HCT116 (cell line): ENCODE data around the gene ATP8A2. TPM values are rescaled to one million over a fixed set of nuclear protein-coding genes. Genes with fewer than 3 reads are reported as not detected.

ENCODE experiments used
- ATAC-seq: fragments of 200-7000 bp; cut with Tn5 transposase; 2 replicates; pipeline ENCODE4 v1.9.1; 2020; ENCODE audit warnings: mild to moderate bottlenecking, moderate library complexity
- BruUV-seq: library from RNA; stranded (reverse); fragments of 400-500 nt; replicated peaks from 2 replicates; lab custom pipeline; 2021; lab: Mats Ljungman, UMichigan
- CTCF ChIA-PET: fragments of 300-600 bp; sonication (Branson Sonifier 250); formaldehyde crosslinking; loops from one replicate; lab custom pipeline; 2021; ENCODE audit warnings: antibody characterized with exemption; lab: Charles Lee
- POLR2A ChIA-PET: fragments of 300-600, 350-600 bp; sonication (Branson Sonifier 250); formaldehyde crosslinking; loops from one replicate; lab custom pipeline; 2021; ENCODE audit warnings: antibody characterized with exemption; lab: Charles Lee
- RAD21 ChIA-PET, 2 experiments: fragments of 300-600 bp; sonication (Branson Sonifier 250); formaldehyde crosslinking; loops; one replicate each; lab custom pipeline; 2023; ENCODE audit warnings: low total read pairs in 2 of 2; ENCODE audit not compliant: uncharacterized antibody in 2 of 2, unreplicated experiment in 2 of 2, low non-redundant PET in 1 of 2; lab: Charles Lee
- DNase-seq: peaks from one replicate; pipeline ENCODE4 v3.0.0-alpha.2; 2010; ENCODE audit warnings: low read depth, low spot score
- H2AFZ ChIP-seq: fragments of 200-600 bp; shearing (Covaris generic), sonication (generic); 2 replicates; pipeline ENCODE4 v1.6.1; 2017; ENCODE audit warnings: low read depth, mixed run types, mixed read lengths, antibody characterized with exemption, low read length; ENCODE audit not compliant: poor library complexity, severe bottlenecking
- H3K27ac ChIP-seq: 2 replicates; pipeline ENCODE4 v1.5.1; 2012; ENCODE audit warnings: low read depth, low read length
- H3K27me3 ChIP-seq: fragments of 200-600 bp; sonication (generic); 2 replicates; pipeline ENCODE4 v1.6.1; 2016; ENCODE audit warnings: mixed run types, low read length, mixed read lengths; ENCODE audit not compliant: insufficient read depth
- H3K36me3 ChIP-seq, 2 experiments: fragments of 200-500 bp in 1 of 2; fragments of 200-600 bp in 1 of 2; sonication (Bioruptor generic) in 1 of 2; sonication (generic) in 1 of 2; 2 replicates each; pipeline versions ENCODE4 v1.5.1 to v1.6.1; 2014 to 2016; ENCODE audit warnings: low read length in 2 of 2, inconsistent platforms in 1 of 2, mixed read lengths in 1 of 2, mixed run types in 1 of 2; ENCODE audit not compliant: insufficient read depth in 2 of 2, control insufficient read depth in 1 of 2
- H3K4me1 ChIP-seq, 2 experiments: fragments of 200-600 bp in 1 of 2; sonication (generic) in 1 of 2; 2 replicates each; pipeline versions ENCODE4 v1.5.1 to v1.6.1; 2012 to 2017; ENCODE audit warnings: low read length in 2 of 2, inconsistent platforms in 1 of 2, mild to moderate bottlenecking in 1 of 2, mixed read lengths in 1 of 2, mixed run types in 1 of 2, moderate library complexity in 1 of 2; ENCODE audit not compliant: insufficient read depth in 2 of 2, control insufficient read depth in 1 of 2
- H3K4me2 ChIP-seq: fragments of 200-600 bp; sonication (generic); 2 replicates; pipeline ENCODE4 v1.6.1; 2017; ENCODE audit warnings: mixed run types, low read length, mixed read lengths
- H3K4me3 ChIP-seq, 2 experiments: fragments of 200-600 bp in 1 of 2; sonication (generic) in 1 of 2; replicated peaks in 1 of 2; 2 replicates each; pipeline ENCODE4 v1.5.1; 2011 to 2016; ENCODE audit warnings: low read length in 2 of 2, control low read depth in 1 of 2, low read depth in 1 of 2, mild to moderate bottlenecking in 1 of 2, mixed read lengths in 1 of 2, mixed run types in 1 of 2
- H3K79me2 ChIP-seq: fragments of 200-600 bp; sonication (generic); 2 replicates; pipeline ENCODE4 v1.6.1; 2017; ENCODE audit warnings: mild to moderate bottlenecking, mixed run types, low read length, moderate library complexity, mixed read lengths; ENCODE audit not compliant: insufficient read depth
- H3K9ac ChIP-seq: fragments of 200-600 bp; sonication (generic); 2 replicates; pipeline ENCODE4 v1.6.1; 2016; ENCODE audit warnings: low read length, mixed read lengths
- H3K9me2 ChIP-seq: fragments of 200-600 bp; sonication (generic), shearing (Covaris generic); 2 replicates; pipeline ENCODE4 v1.6.1; 2017; ENCODE audit warnings: mixed run types, mild to moderate bottlenecking, moderate library complexity; ENCODE audit not compliant: insufficient read depth
- H3K9me3 ChIP-seq, 2 experiments: fragments of 200-500 bp in 1 of 2; fragments of 200-600 bp in 1 of 2; sonication (Bioruptor generic) in 1 of 2; sonication (generic) in 1 of 2; 2 replicates each; pipeline ENCODE4 v1.6.1; 2014 to 2017; ENCODE audit warnings: low read length in 2 of 2, mixed read lengths in 2 of 2, inconsistent platforms in 1 of 2, low read depth in 1 of 2, mild to moderate bottlenecking in 1 of 2, mixed run types in 1 of 2, moderate library complexity in 1 of 2; ENCODE audit not compliant: control insufficient read depth in 1 of 2, insufficient read depth in 1 of 2
- H4K20me1 ChIP-seq: fragments of 200-600 bp; sonication (generic), shearing (Covaris generic); 2 replicates; pipeline ENCODE4 v1.6.1; 2017; ENCODE audit warnings: mixed run types, mild to moderate bottlenecking, moderate library complexity; ENCODE audit not compliant: insufficient read depth
- CBX3 ChIP-seq: IDR thresholded peaks from 2 replicates; pipeline ENCODE4 v1.6.1; 2012; ENCODE audit warnings: low read depth
- ELF1 ChIP-seq: IDR thresholded peaks from 2 replicates; pipeline ENCODE4 v1.6.1; 2012; ENCODE audit warnings: low read depth, borderline replicate concordance
- EZH2phosphoT487 ChIP-seq: fragments of 200-600 bp; IDR thresholded peaks from 2 replicates; pipeline ENCODE4 v1.6.1; 2018; ENCODE audit warnings: antibody characterized with exemption, borderline replicate concordance
- JUND ChIP-seq: IDR thresholded peaks from 2 replicates; pipeline ENCODE4 v1.6.1; 2012
- MAX ChIP-seq: IDR thresholded peaks from 2 replicates; pipeline ENCODE4 v1.6.1; 2012
- POLR2AphosphoS5 ChIP-seq: IDR thresholded peaks from 2 replicates; pipeline ENCODE4 v1.6.1; 2011; ENCODE audit warnings: mild to moderate bottlenecking, low read depth, low read length, moderate library complexity
- REST ChIP-seq: IDR thresholded peaks from 2 replicates; pipeline ENCODE4 v1.6.1; 2012; ENCODE audit warnings: low read depth
- TCF7L2 ChIP-seq: IDR thresholded peaks from 2 replicates; pipeline ENCODE4 v1.7.0; 2011; ENCODE audit warnings: borderline replicate concordance, inconsistent platforms; ENCODE audit not compliant: insufficient read depth, insufficient read length; ENCODE audit errors: extremely low read depth
- intact Hi-C: fragments of 100-400 bp; cut with micrococcal nuclease; formaldehyde crosslinking; loops from 2 replicates; pipeline ENCODE4 v1.10.0; 2022
- total RNA-seq: library from RNA; stranded (reverse); gene quantifications from one replicate; pipeline ENCODE4 v1.2.1, GENCODE V29; 2021; ENCODE audit not compliant: unreplicated experiment

ATP8A2 gene
- total RNA-seq, 1 experiment from 2014 or later: not detected

GRCh38 chr13:25840261-25840660 is 468.5 kb downstream of the ATP8A2 start:
- ChIA-PET POLR2A (no interaction called here), RAD21 (no interaction called here), CTCF (no interaction called here)
- TF ChIP-seq EZH2phosphoT487: no peak
- TF ChIP-seq TCF7L2: no peak
- no peak for TF ChIP-seq REST
- no peak for TF ChIP-seq POLR2AphosphoS5
- no peak for TF ChIP-seq MAX
- Histone ChIP-seq H2AFZ (no peak overlapping the region), H3K9me3 (no peaks in the 10 kb centered on the region), H3K27me3 (peaks cover 25% of the 10 kb centered on the region), H3K4me2 (no peak overlapping the region), H3K9me2 (no peaks in the 10 kb centered on the region), H3K9ac (no peak overlapping the region), H3K4me1 (no peaks in the 10 kb centered on the region), H3K36me3 (no peaks in the 10 kb centered on the region), H3K79me2 (no peaks in the 10 kb centered on the region), H3K27ac (no peak overlapping the region), H4K20me1 (no peaks in the 10 kb centered on the region), H3K4me3 (no peak overlapping the region)
- DNase-seq (no peak), ATAC-seq (no peak)
- intact Hi-C loops: no loop called here
- no TSS peak for BruUV-seq

DNA sequence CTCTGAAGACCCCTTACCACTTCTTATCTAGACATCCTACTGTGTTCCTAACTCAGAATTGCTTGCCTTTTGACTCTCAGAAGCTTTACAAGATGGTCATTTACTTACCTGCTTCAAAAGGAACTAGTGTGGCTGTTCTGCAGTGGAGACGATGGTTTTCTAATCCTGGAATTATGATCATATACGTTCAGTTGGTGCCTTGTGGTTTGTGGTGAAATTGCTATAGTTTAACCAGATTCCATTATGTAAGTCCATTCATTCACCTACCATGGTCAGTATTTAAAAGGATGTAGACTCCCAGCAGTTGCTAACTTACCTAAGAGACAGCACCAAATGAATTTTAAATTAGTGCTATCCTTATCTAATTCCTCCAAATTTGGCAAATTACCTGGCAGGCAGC is 469.2 kb downstream of the ATP8A2 start:
- H3K4me2 ChIP-seq: no peak overlapping the region
- ChIA-PET RAD21 (no interaction called here), POLR2A (no interaction called here), CTCF (no interaction called here)
- no peaks in the 10 kb centered on the region for H3K9me2 ChIP-seq
- TF ChIP-seq EZH2phosphoT487 (no peak), JUND (no peak), MAX (no peak), ELF1 (no peak), CBX3 (no peak)
- H3K79me2 ChIP-seq: no peaks in the 10 kb centered on the region
- H2AFZ ChIP-seq: no peak overlapping the region
- H4K20me1 ChIP-seq: no peaks in the 10 kb centered on the region
- no TSS peak for BruUV-seq
- intact Hi-C loops: no loop called here
- ATAC-seq: no peak
- H3K9ac ChIP-seq: no peak overlapping the region
- peaks cover 25% of the 10 kb centered on the region for H3K27me3 ChIP-seq
- no peaks in the 10 kb centered on the region for H3K4me1 ChIP-seq
- no peaks in the 10 kb centered on the region for H3K36me3 ChIP-seq
- DNase-seq: no peak
- H3K27ac ChIP-seq: no peak overlapping the region
- H3K4me3 ChIP-seq: no peak overlapping the region
- no peaks in the 10 kb centered on the region for H3K9me3 ChIP-seq
